EH (cell line): ENCODE measurements around the gene CHPT1.
"Not testable (repeated sequence)": the region's sequence is repeated elsewhere in the genome, so short reads cannot be mapped to it uniquely, and the experiment has no call there.

ENCODE experiments used
- DNase-seq: peaks from one replicate; pipeline ENCODE4 v3.0.0-alpha.2; 2015; ENCODE audit warnings: low read depth

CHPT1 gene

GRCh38 chr12:101722392-101722791, 25.0 kb downstream of the CHPT1 start:
- DNase-seq = no peak

GRCh38 chr12:101727098-101727497, 29.7 kb downstream of the CHPT1 start:
- DNase-seq = peak; percentile 4

GRCh38 chr12:101729842-101730241, 32.4 kb downstream of the CHPT1 start:
- DNase-seq = no peak

- DNase-seq = no peak
These were observed 34.9 kb downstream of the CHPT1 start for GRCh38 chr12:101732318-101732717.

GRCh38 chr12:101733166-101733565, 35.7 kb downstream of the CHPT1 start:
- DNase-seq = no peak

GRCh38 chr12:101734482-101734881, 37.0 kb downstream of the CHPT1 start:
- not testable (repeated sequence) for DNase-seq

GRCh38 chr12:101737476-101737875, 40.0 kb downstream of the CHPT1 start:
- no peak for DNase-seq

GRCh38 chr12:101738920-101739665, 41.7 kb downstream of the CHPT1 start, which contains the start of gene SYCP3:
Gene SYCP3 (minus strand): TSS chr12:101739462. CDS start chr12:101737935, 1,527 bp downstream.
- no peak for DNase-seq

- DNase-seq = no peak
These were observed 43.1 kb downstream of the CHPT1 start for GRCh38 chr12:101740566-101740965.

GRCh38 chr12:101740980-101741379, 43.5 kb downstream of the CHPT1 start:
- no peak for DNase-seq

GRCh38 chr12:101743242-101743641, 45.8 kb downstream of the CHPT1 start:
- DNase-seq = no peak

GRCh38 chr12:101743724-101744472, 46.5 kb downstream of the CHPT1 start:
- DNase-seq = no peak

GRCh38 chr12:101745481-101745880, 48.0 kb downstream of the CHPT1 start:
- DNase-seq = no peak

GRCh38 chr12:101746196-101746595, 48.8 kb downstream of the CHPT1 start:
- DNase-seq = no peak

GRCh38 chr12:101746661-101747060, 49.2 kb downstream of the CHPT1 start:
- peak; percentile 6 for DNase-seq

- DNase-seq = no peak
These were observed 50.3 kb downstream of the CHPT1 start for GRCh38 chr12:101747697-101748096.

- DNase-seq = no peak
These were observed 51.5 kb downstream of the CHPT1 start for GRCh38 chr12:101748907-101749306.

- no peak for DNase-seq
These were observed 52.2 kb downstream of the CHPT1 start for GRCh38 chr12:101749657-101750056.

- DNase-seq = no peak
These were observed 52.7 kb downstream of the CHPT1 start for GRCh38 chr12:101750152-101750551.

GRCh38 chr12:101759396-101760047, 62.1 kb downstream of the CHPT1 start:
- DNase-seq = peak; percentile 44

- DNase-seq = peak; percentile 15
These were observed 63.9 kb downstream of the CHPT1 start for GRCh38 chr12:101761350-101761749.

- no peak for DNase-seq
These were observed 64.3 kb downstream of the CHPT1 start for GRCh38 chr12:101761781-101762180.
